Panc1 (cell line): ENCODE data around the gene TRIO. TPM values are rescaled to one million over a fixed set of nuclear protein-coding genes. Genes with fewer than 3 reads are reported as not detected.

Source experiments
- ATAC-seq: fragments of 200-7000 bp; cut with Tn5 transposase; 2 replicates; pipeline ENCODE4 v1.9.1; 2020; ENCODE audit warnings: mild to moderate bottlenecking, moderate library complexity
- BruUV-seq: library from RNA; stranded (reverse); fragments of 400-500 nt; replicated peaks from 2 replicates; lab custom pipeline; 2021; lab: Mats Ljungman, UMichigan
- CTCF ChIA-PET: fragments of 300-600 bp; sonication (Branson Sonifier 250); formaldehyde crosslinking; loops from one replicate; lab custom pipeline; 2022; ENCODE audit warnings: antibody characterized with exemption; lab: Charles Lee
- POLR2A ChIA-PET: fragments of 300-600 bp; sonication (Branson Sonifier 250); formaldehyde crosslinking; loops from one replicate; lab custom pipeline; 2022; ENCODE audit warnings: antibody characterized with exemption; lab: Charles Lee
- DNase-seq: peaks from one replicate; pipeline ENCODE4 v3.0.0-alpha.2; 2010; ENCODE audit warnings: low read depth, low spot score
- H3K27ac ChIP-seq: 2 replicates; pipeline ENCODE4 v1.5.1; 2011; ENCODE audit warnings: mild to moderate bottlenecking, low read length, inconsistent platforms
- H3K27me3 ChIP-seq: fragments of 200-500 bp; sonication (Bioruptor generic); 2 replicates; pipeline ENCODE4 v1.6.0; 2014; ENCODE audit warnings: low read length, inconsistent platforms; ENCODE audit not compliant: control insufficient read depth, insufficient read depth
- H3K36me3 ChIP-seq: fragments of 200-500 bp; sonication (Bioruptor generic); 2 replicates; pipeline ENCODE4 v1.5.1; 2014; ENCODE audit warnings: inconsistent platforms, mild to moderate bottlenecking, low read length, moderate library complexity; ENCODE audit not compliant: control insufficient read depth, insufficient read depth
- H3K4me1 ChIP-seq: 2 replicates; pipeline ENCODE4 v1.5.1; 2011; ENCODE audit warnings: inconsistent platforms, mild to moderate bottlenecking, low read length, moderate library complexity; ENCODE audit not compliant: control insufficient read depth, insufficient read depth
- H3K4me3 ChIP-seq, 2 experiments: 2 replicates each; pipeline ENCODE4 v1.5.1; 2011 to 2012; ENCODE audit warnings: low read depth in 2 of 2, low read length in 2 of 2, mild to moderate bottlenecking in 2 of 2, inconsistent platforms in 1 of 2, moderate library complexity in 1 of 2
- H3K9me3 ChIP-seq: fragments of 200-500 bp; sonication (Bioruptor generic); 2 replicates; pipeline ENCODE4 v1.5.1; 2014; ENCODE audit warnings: low read depth, mild to moderate bottlenecking, inconsistent platforms, low read length, moderate library complexity; ENCODE audit not compliant: control insufficient read depth, insufficient read depth
- CTCF ChIP-seq: fragments of 450-650 bp; IDR thresholded peaks from 2 replicates; pipeline ENCODE4 v1.5.1; 2017; ENCODE audit warnings: mild to moderate bottlenecking
- POLR2AphosphoS5 ChIP-seq: IDR thresholded peaks from 2 replicates; pipeline ENCODE4 v1.6.1; 2012; ENCODE audit warnings: mild to moderate bottlenecking, low read depth, low read length, moderate library complexity
- REST ChIP-seq, 2 experiments: IDR thresholded peaks; 2 replicates each; pipeline ENCODE4 v1.6.1; 2011 to 2012; ENCODE audit warnings: low read depth in 2 of 2, control low read depth in 1 of 2, low read length in 1 of 2, mild to moderate bottlenecking in 1 of 2, moderate library complexity in 1 of 2; ENCODE audit not compliant: insufficient read depth in 1 of 2
- SIN3A ChIP-seq: IDR thresholded peaks from 2 replicates; pipeline ENCODE4 v1.6.1; 2012; ENCODE audit warnings: low read depth, mild to moderate bottlenecking, low read length, moderate library complexity, borderline replicate concordance; ENCODE audit not compliant: insufficient read depth
- TCF7L2 ChIP-seq: IDR thresholded peaks from 2 replicates; pipeline ENCODE4 v1.6.1; 2011; ENCODE audit warnings: mild to moderate bottlenecking, low read depth, low read length, inconsistent platforms
- in situ Hi-C: cut with HindIII; loops from 2 replicates; pipeline ENCODE4 v1.10.0; 2016; ENCODE audit warnings: low sequenced_read_pairs, low pct_unique_long_range_greater_than_20kb
- intact Hi-C: fragments of 100-400 bp; cut with micrococcal nuclease; formaldehyde crosslinking; loops from one replicate; pipeline ENCODE4 v1.10.0; 2022; ENCODE audit not compliant: unreplicated experiment
- total RNA-seq: library from RNA; stranded (reverse); gene quantifications from one replicate; pipeline ENCODE4 v1.2.1, GENCODE V29; 2021; ENCODE audit not compliant: unreplicated experiment

Gene TRIO
- total RNA-seq, 1 experiment from 2014 or later: 349 TPM

- ATAC-seq (no peak), DNase-seq (no peak)
- in situ Hi-C loops: no loop called here
- Histone ChIP-seq H3K27ac (peak overlapping the region; percentile 96), H3K36me3 (no peaks in the 10 kb centered on the region), H3K9me3 (no peaks in the 10 kb centered on the region), H3K4me3 (peak overlapping the region in 1 of 2 experiments; percentile 47; a peak in 2 of 4 replicates), H3K4me1 (peaks cover 98% of the 10 kb centered on the region), H3K27me3 (no peaks in the 10 kb centered on the region)
- TF ChIP-seq POLR2AphosphoS5: peak; percentile 4; the same call in 1 of the 2 replicates
- TF ChIP-seq REST (IDR thresholded peaks at IDR 0.05; ENCODE audit: insufficient read depth in 1 of 2, low read depth in 2 of 2, low read length in 1 of 2): no peak
- no peak for TF ChIP-seq TCF7L2
- no peak for TF ChIP-seq CTCF
- 0 out of 2 replicates have a peak, but pooled peaks have one; percentile 17 for TF ChIP-seq SIN3A
- POLR2A ChIA-PET: interaction anchor here (0.6 to 0.7 kb wide), 4 partner anchors 20 to 112 kb away, joined by 3 to 5 read pairs (median 3); no protein-coding TSS in a partner anchor
- CTCF ChIA-PET: no interaction called here
- BruUV-seq: no TSS peak
- intact Hi-C loops: no loop called here
Measured at GRCh38 chr5:14249258-14250082, 106.3 kb downstream of the TRIO start.

- intact Hi-C loops: no loop called here
- CTCF ChIA-PET: no interaction called here
Measured at GRCh38 chr5:14250084-14250695, 107.0 kb downstream of the TRIO start.

More at GRCh38 chr5:14250084-14250695, 107.0 kb downstream of the TRIO start:
- DNase-seq (no peak), ATAC-seq (peak; percentile 83)
- H3K4me1 ChIP-seq: peaks cover 98% of the 10 kb centered on the region
- no TSS peak for BruUV-seq
- TF ChIP-seq POLR2AphosphoS5 (no peak; the same call in 1 of the 2 replicates), TCF7L2 (peak; percentile 48; the same call in 1 of the 2 replicates), CTCF (no peak)
- peak overlapping the region in 1 of 2 experiments; percentile 47; a peak in 2 of 4 replicates for H3K4me3 ChIP-seq
- no peaks in the 10 kb centered on the region; the same call in 1 of the 2 replicates for H3K9me3 ChIP-seq
- no peaks in the 10 kb centered on the region for H3K36me3 ChIP-seq
- H3K27me3 ChIP-seq: no peaks in the 10 kb centered on the region
- POLR2A ChIA-PET: interaction anchor here (0.6 to 1.0 kb wide), 4 partner anchors 9 to 141 kb away, joined by 3 read pairs; no protein-coding TSS in a partner anchor
- peak overlapping the region; percentile 96 for H3K27ac ChIP-seq
- in situ Hi-C loops: no loop called here
